Measurements from ENCODE around the gene LCA5.

The LCA5 gene

DNA sequence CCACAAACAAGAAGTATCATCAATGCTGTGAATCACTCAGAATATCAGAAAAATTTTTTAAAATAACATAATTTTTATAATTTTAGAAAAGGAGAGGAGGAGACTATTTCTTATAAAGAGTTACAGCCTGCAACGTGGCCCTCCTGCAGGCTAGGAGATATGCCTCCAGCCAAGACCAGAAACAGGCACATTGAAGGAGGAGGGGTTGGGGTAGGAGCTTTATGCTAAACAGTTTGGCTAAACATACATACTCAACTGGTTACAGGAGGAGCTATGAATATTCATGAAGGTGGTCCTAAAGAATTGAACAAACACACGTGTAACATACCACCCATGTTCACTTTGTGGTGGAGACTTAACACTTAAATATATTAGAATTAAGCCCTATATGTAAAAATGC is 14.2 kb upstream of the LCA5 start:
- TF ChIP-seq CTCF (IDR thresholded peaks at IDR 0.05; ENCODE audit: insufficient read depth, low read depth, low read length, missing control alignments), result no peak
- no peak overlapping the region for H3K4me3 ChIP-seq (ENCODE audit: low read depth, low read length)
- no peak for DNase-seq (ENCODE audit: low read depth)

- no peak for TF ChIP-seq CTCF (IDR thresholded peaks at IDR 0.05; ENCODE audit: insufficient read depth, low read depth, low read length, missing control alignments)
- DNase-seq (ENCODE audit: low read depth), result no peak
These were observed 11.1 kb upstream of the LCA5 start for GRCh38 chr6:79548304-79548703.

GRCh38 chr6:79546186-79546585 is 9.0 kb upstream of the LCA5 start:
- no peak for TF ChIP-seq CTCF (IDR thresholded peaks at IDR 0.05; ENCODE audit: insufficient read depth, low read depth, low read length, missing control alignments)
- no peak for DNase-seq (ENCODE audit: low read depth)
- no peak overlapping the region for H3K4me3 ChIP-seq (ENCODE audit: low read depth, low read length)

More at GRCh38 chr6:79548304-79548703, 11.1 kb upstream of the LCA5 start:
- H3K4me3 ChIP-seq (ENCODE audit: low read depth, low read length), result no peak overlapping the region

GRCh38 chr6:79544939-79545450 is 7.8 kb upstream of the LCA5 start:
- peak; percentile 50 for TF ChIP-seq CTCF (IDR thresholded peaks at IDR 0.05; ENCODE audit: insufficient read depth, low read depth, low read length, missing control alignments)
- peak; percentile 92 for DNase-seq (ENCODE audit: low read depth)
- peak overlapping the region; percentile 43 for H3K4me3 ChIP-seq (ENCODE audit: low read depth, low read length)

- peak; percentile 81 for DNase-seq (ENCODE audit: low read depth)
- no peak for TF ChIP-seq CTCF (IDR thresholded peaks at IDR 0.05; ENCODE audit: insufficient read depth, low read depth, low read length, missing control alignments)
- H3K4me3 ChIP-seq (ENCODE audit: low read depth, low read length), result peak overlapping the region; percentile 43
These were observed 7.2 kb upstream of the LCA5 start for GRCh38 chr6:79544299-79544927.

- DNase-seq (ENCODE audit: low read depth), result peak; percentile 38
- no peak for TF ChIP-seq CTCF (IDR thresholded peaks at IDR 0.05; ENCODE audit: insufficient read depth, low read depth, low read length, missing control alignments)
- H3K4me3 ChIP-seq (ENCODE audit: low read depth, low read length), result peak overlapping the region; percentile 43
These were observed 6.7 kb upstream of the LCA5 start for GRCh38 chr6:79543886-79544285.

GRCh38 chr6:79543411-79543810 is 6.2 kb upstream of the LCA5 start:
- no peak for TF ChIP-seq CTCF (IDR thresholded peaks at IDR 0.05; ENCODE audit: insufficient read depth, low read depth, low read length, missing control alignments)
- no peak for DNase-seq (ENCODE audit: low read depth)
- no peak overlapping the region for H3K4me3 ChIP-seq (ENCODE audit: low read depth, low read length)
